ENCODE measurements around the gene SHC4.

- TF ChIP-seq CTCF (IDR thresholded peaks at IDR 0.05; ENCODE audit: insufficient read depth, low read length, poor library complexity, severe bottlenecking) = no peak
- TF ChIP-seq EZH2phosphoT487 (conservative IDR thresholded peaks at IDR 0.05; ENCODE audit: low read length) = no peak
Observed at GRCh38 chr15:48978638-48979037, 14.9 kb upstream of the SHC4 start.

Data from SU-DHL-6 (cell line).